ENCODE measurements around the gene ARMH2. TPM values are rescaled to one million over a fixed set of nuclear protein-coding genes. Genes with fewer than 3 reads are reported as not detected.

ARMH2 gene
- total and polyA plus RNA-seq, 2 experiments from 2014 or later: not detected

- Mint-ChIP-seq H3K4me1 (peaks cover 5% of the 10 kb centered on the region; the same call in 2 of the 3 replicates), H3K4me3 (no peak overlapping the region), H3K27ac (no peak overlapping the region), H3K27me3 (ENCODE audit: insufficient read depth, low read depth, poor library complexity) (peaks cover 2% of the 10 kb centered on the region), H3K9me3 (no peaks in the 10 kb centered on the region), H3K36me3 (ENCODE audit: low read depth) (no peaks in the 10 kb centered on the region; the same call in 2 of the 3 replicates)
- H3K4me3 ChIP-seq: no peak overlapping the region
- H3F3A ChIP-seq (replicated peaks; ENCODE audit: low read depth): no peaks in the 10 kb centered on the region
- ATAC-seq (no peak), DNase-seq (ENCODE audit: low spot score) (no peak)
- H3K9me2 ChIP-seq (ENCODE audit: insufficient read depth): peaks cover 9% of the 10 kb centered on the region
- H3K27me3 ChIP-seq (ENCODE audit: insufficient read depth): no peaks in the 10 kb centered on the region
- H3K36me3 ChIP-seq (ENCODE audit: insufficient read depth): no peaks in the 10 kb centered on the region
- H3K27ac ChIP-seq (ENCODE audit: low read depth): no peak overlapping the region
- no peak overlapping the region for H3K4me2 ChIP-seq
- TF ChIP-seq CTCF (conservative IDR thresholded peaks at IDR 0.05; ENCODE audit: low read depth in 2 of 2) (no peak), ZNF331 (CRISPR knock-in tag; IDR thresholded peaks at IDR 0.05; ENCODE audit: low read depth) (no peak), EZH2phosphoT487 (IDR thresholded peaks at IDR 0.05; ENCODE audit: unreplicated experiment) (no peak), STAT1 (IDR thresholded peaks at IDR 0.05; ENCODE audit: unreplicated experiment) (no peak), REST (IDR thresholded peaks at IDR 0.05; ENCODE audit: unreplicated experiment) (no peak), EZH2 (IDR thresholded peaks at IDR 0.05; ENCODE audit: low read depth, unreplicated experiment) (no peak), NANOG (IDR thresholded peaks at IDR 0.05; ENCODE audit: borderline replicate concordance) (no peak), CREB1 (CRISPR knock-in tag; IDR thresholded peaks at IDR 0.05; ENCODE audit: low read depth) (no peak), POLR2AphosphoS5 (IDR thresholded peaks at IDR 0.05; ENCODE audit: low read depth) (no peak), JUNB (IDR thresholded peaks at IDR 0.05; ENCODE audit: unreplicated experiment) (no peak), ETS1 (IDR thresholded peaks at IDR 0.05) (no peak), ZNF114 (CRISPR knock-in tag; IDR thresholded peaks at IDR 0.05) (no peak)
- TF ChIP-seq, protein P1, sequence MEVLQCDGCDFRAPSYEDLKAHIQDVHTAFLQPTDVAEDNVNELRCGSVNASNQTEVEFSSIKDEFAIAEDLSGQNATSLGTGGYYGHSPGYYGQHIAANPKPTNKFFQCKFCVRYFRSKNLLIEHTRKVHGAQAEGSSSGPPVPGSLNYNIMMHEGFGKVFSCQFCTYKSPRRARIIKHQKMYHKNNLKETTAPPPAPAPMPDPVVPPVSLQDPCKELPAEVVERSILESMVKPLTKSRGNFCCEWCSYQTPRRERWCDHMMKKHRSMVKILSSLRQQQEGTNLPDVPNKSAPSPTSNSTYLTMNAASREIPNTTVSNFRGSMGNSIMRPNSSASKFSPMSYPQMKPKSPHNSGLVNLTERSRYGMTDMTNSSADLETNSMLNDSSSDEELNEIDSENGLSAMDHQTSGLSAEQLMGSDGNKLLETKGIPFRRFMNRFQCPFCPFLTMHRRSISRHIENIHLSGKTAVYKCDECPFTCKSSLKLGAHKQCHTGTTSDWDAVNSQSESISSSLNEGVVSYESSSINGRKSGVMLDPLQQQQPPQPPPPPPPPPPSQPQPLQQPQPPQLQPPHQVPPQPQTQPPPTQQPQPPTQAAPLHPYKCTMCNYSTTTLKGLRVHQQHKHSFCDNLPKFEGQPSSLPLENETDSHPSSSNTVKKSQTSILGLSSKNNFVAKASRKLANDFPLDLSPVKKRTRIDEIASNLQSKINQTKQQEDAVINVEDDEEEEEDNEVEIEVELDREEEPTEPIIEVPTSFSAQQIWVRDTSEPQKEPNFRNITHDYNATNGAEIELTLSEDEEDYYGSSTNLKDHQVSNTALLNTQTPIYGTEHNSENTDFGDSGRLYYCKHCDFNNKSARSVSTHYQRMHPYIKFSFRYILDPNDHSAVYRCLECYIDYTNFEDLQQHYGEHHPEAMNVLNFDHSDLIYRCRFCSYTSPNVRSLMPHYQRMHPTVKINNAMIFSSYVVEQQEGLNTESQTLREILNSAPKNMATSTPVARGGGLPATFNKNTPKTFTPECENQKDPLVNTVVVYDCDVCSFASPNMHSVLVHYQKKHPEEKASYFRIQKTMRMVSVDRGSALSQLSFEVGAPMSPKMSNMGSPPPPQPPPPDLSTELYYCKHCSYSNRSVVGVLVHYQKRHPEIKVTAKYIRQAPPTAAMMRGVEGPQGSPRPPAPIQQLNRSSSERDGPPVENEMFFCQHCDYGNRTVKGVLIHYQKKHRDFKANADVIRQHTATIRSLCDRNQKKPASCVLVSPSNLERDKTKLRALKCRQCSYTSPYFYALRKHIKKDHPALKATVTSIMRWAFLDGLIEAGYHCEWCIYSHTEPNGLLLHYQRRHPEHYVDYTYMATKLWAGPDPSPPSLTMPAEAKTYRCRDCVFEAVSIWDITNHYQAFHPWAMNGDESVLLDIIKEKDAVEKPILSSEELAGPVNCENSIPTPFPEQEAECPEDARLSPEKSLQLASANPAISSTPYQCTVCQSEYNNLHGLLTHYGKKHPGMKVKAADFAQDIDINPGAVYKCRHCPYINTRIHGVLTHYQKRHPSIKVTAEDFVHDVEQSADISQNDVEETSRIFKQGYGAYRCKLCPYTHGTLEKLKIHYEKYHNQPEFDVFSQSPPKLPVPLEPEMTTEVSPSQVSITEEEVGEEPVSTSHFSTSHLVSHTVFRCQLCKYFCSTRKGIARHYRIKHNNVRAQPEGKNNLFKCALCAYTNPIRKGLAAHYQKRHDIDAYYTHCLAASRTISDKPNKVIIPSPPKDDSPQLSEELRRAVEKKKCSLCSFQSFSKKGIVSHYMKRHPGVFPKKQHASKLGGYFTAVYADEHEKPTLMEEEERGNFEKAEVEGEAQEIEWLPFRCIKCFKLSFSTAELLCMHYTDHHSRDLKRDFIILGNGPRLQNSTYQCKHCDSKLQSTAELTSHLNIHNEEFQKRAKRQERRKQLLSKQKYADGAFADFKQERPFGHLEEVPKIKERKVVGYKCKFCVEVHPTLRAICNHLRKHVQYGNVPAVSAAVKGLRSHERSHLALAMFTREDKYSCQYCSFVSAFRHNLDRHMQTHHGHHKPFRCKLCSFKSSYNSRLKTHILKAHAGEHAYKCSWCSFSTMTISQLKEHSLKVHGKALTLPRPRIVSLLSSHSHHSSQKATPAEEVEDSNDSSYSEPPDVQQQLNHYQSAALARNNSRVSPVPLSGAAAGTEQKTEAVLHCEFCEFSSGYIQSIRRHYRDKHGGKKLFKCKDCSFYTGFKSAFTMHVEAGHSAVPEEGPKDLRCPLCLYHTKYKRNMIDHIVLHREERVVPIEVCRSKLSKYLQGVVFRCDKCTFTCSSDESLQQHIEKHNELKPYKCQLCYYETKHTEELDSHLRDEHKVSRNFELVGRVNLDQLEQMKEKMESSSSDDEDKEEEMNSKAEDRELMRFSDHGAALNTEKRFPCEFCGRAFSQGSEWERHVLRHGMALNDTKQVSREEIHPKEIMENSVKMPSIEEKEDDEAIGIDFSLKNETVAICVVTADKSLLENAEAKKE (CRISPR knock-in tag; IDR thresholded peaks at IDR 0.05): no peak
- H3K4me1 ChIP-seq (ENCODE audit: insufficient read depth): peaks cover 4% of the 10 kb centered on the region; the same call in 1 of the 2 replicates
- no peaks in the 10 kb centered on the region for H4K20me1 ChIP-seq (replicated peaks; ENCODE audit: insufficient read depth)
- no peaks in the 10 kb centered on the region for H3K79me2 ChIP-seq (replicated peaks; ENCODE audit: insufficient read depth)
- peak overlapping the region; percentile 85; the same call in 1 of the 2 replicates for H2AFZ ChIP-seq
Observed at GRCh38 chr6:24760210-24760609, 38.5 kb downstream of the ARMH2 start.

All from GM23338 (cell line).